Naive thymus-derived CD4-positive, alpha-beta T cell (primary cell): ENCODE results near the gene XXYLT1. TPM values are rescaled to one million over a fixed set of nuclear protein-coding genes. Genes with fewer than 3 reads are reported as not detected.

Experiments used
- ATAC-seq: fragments of 150-1000 bp; cut with Tn5 transposase; 2 replicates; pipeline ENCODE4 v1.10.0; 2021; ENCODE audit warnings: mild to moderate bottlenecking, moderate library complexity
- CTCF ChIA-PET: fragments of 350-600 bp; sonication (Branson Sonifier 250); formaldehyde crosslinking; loops from one replicate; lab custom pipeline; 2021; ENCODE audit warnings: antibody characterized with exemption; lab: Charles Lee
- POLR2A ChIA-PET: fragments of 350-600 bp; sonication (Branson Sonifier 250); formaldehyde crosslinking; loops from one replicate; lab custom pipeline; 2021; ENCODE audit warnings: antibody characterized with exemption, inconsistent platforms; lab: Charles Lee
- DNase-seq, 9 donors: peaks; one replicate each; pipeline versions ENCODE4 v3.0.0 to v3.0.0-alpha.2; 2020 to 2022; ENCODE audit warnings: mixed read lengths in 1 of 9
- H3K27ac ChIP-seq: one replicate; pipeline ENCODE4 v1.7.0; 2013; ENCODE audit warnings: mild to moderate bottlenecking, low read depth, low read length, moderate library complexity
- H3K27me3 ChIP-seq, 2 donors: one replicate each; pipeline ENCODE4 v1.7.0; 2013; ENCODE audit warnings: low read length in 2 of 2, mild to moderate bottlenecking in 2 of 2, moderate library complexity in 2 of 2; ENCODE audit not compliant: control insufficient read depth in 2 of 2, insufficient read depth in 2 of 2
- H3K36me3 ChIP-seq, 3 experiments: 1 replicate in 2 of 3; 2 replicates in 1 of 3; pipeline ENCODE4 v1.7.0; 2013; ENCODE audit warnings: low read length in 3 of 3, mild to moderate bottlenecking in 3 of 3, moderate library complexity in 1 of 3; ENCODE audit not compliant: insufficient read depth in 3 of 3, control insufficient read depth in 2 of 3
- H3K4me1 ChIP-seq, 2 donors: one replicate each; pipeline ENCODE4 v1.7.0; 2013; ENCODE audit warnings: low read length in 2 of 2, mild to moderate bottlenecking in 2 of 2, moderate library complexity in 1 of 2; ENCODE audit not compliant: control insufficient read depth in 2 of 2, insufficient read depth in 2 of 2
- H3K4me3 ChIP-seq: 2 replicates; pipeline ENCODE4 v1.7.0; 2013; ENCODE audit warnings: mild to moderate bottlenecking, low read length
- H3K9me3 ChIP-seq, 3 experiments: 1 replicate in 2 of 3; 2 replicates in 1 of 3; pipeline ENCODE4 v1.7.0; 2013; ENCODE audit warnings: low read length in 3 of 3; ENCODE audit not compliant: control insufficient read depth in 2 of 3
- H3K27ac Mint-ChIP-seq, 9 donors: one replicate each; pipeline ENCODE4 v1.8.0; 2020 to 2022; ENCODE audit warnings: mixed read lengths in 9 of 9, mild to moderate bottlenecking in 8 of 9, moderate library complexity in 5 of 9, inconsistent platforms in 2 of 9
- H3K27me3 Mint-ChIP-seq, 5 donors: one replicate each; pipeline ENCODE4 v1.8.0; 2021 to 2022; ENCODE audit warnings: mixed read lengths in 5 of 5, mild to moderate bottlenecking in 1 of 5
- H3K36me3 Mint-ChIP-seq, 5 donors: one replicate each; pipeline ENCODE4 v1.8.0; 2020 to 2022; ENCODE audit warnings: mixed read lengths in 5 of 5, mild to moderate bottlenecking in 3 of 5, inconsistent platforms in 1 of 5
- H3K4me1 Mint-ChIP-seq, 7 donors: one replicate each; pipeline ENCODE4 v1.8.0; 2020 to 2022; ENCODE audit warnings: mixed read lengths in 7 of 7, mild to moderate bottlenecking in 3 of 7, inconsistent platforms in 1 of 7
- H3K4me3 Mint-ChIP-seq, 10 donors: one replicate each; pipeline ENCODE4 v1.8.0; 2020 to 2022; ENCODE audit warnings: mild to moderate bottlenecking in 10 of 10, mixed read lengths in 10 of 10, moderate library complexity in 6 of 10, inconsistent platforms in 2 of 10
- H3K9me3 Mint-ChIP-seq, 11 donors: one replicate each; pipeline ENCODE4 v1.8.0; 2020 to 2022; ENCODE audit warnings: mixed read lengths in 11 of 11, mild to moderate bottlenecking in 4 of 11, inconsistent platforms in 1 of 11, moderate library complexity in 1 of 11
- intact Hi-C, 2 donors: fragments of 100-400 bp; cut with micrococcal nuclease; formaldehyde crosslinking; loops; one replicate each; pipeline ENCODE4 v1.15.1; 2023
- microRNA-seq: library from miRNA; unstranded; fragments of <30 nt; microRNA quantifications from one replicate; pipeline ENCODE4 v1.2.0, GENCODE V29; 2022; ENCODE audit warnings: borderline microRNAs expressed
- polyA plus RNA-seq, 2 donors: library from polyadenylated mRNA; unstranded; fragments of 300-500 nt; fragmentation: Illumina TruSeq; gene quantifications; one replicate each; pipeline ENCODE4 v1.2.3, GENCODE V29; 2021
- total RNA-seq, 6 experiments: library from RNA in 5 of 6; stranded (reverse) in 5 of 6; gene quantifications; 1 replicate in 5 of 6; 2 replicates in 1 of 6; pipeline ENCODE4 v1.2.3 and lab custom pipeline; 2021 to 2026

The XXYLT1 gene
- total and polyA plus RNA-seq, 7 experiments from 2014 or later: 4.1 to 11.7 (median 7.2) TPM

DNA sequence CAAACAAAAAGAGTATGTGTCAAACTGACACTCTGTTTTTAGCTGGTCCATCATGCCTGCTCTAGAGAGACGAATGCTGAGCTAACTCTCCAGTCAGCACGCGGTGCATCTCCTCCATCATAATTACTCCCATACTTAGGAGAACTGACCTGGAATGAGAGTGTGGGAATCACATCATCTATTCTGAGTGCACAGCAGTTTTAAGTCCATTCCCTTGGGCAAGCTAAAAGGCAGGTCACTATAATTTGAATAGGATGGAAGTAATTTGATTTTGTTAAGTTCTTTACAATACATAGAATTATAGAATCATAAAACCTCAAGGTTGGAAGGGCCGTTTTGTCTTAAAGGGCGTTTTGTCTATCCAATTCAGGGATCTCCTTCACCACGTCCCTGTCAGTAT, 251.6 kb downstream of the XXYLT1 start:
- Mint-ChIP-seq H3K4me1 (peaks cover 5 to 10% (median 6%) of the 10 kb centered on the region in 7 donors), H3K9me3 (peaks cover 0 to 10% (median 0%) of the 10 kb centered on the region in 11 donors), H3K27ac (no peak overlapping the region), H3K4me3 (no peak overlapping the region), H3K27me3 (peaks cover 4 to 45% (median 12%) of the 10 kb centered on the region in 5 donors), H3K36me3 (no peaks in the 10 kb centered on the region)
- ChIA-PET POLR2A (no interaction called here), CTCF (interaction anchor here (0.6 kb wide), 1 partner anchor 54 kb away, joined by 4 read pairs; no protein-coding TSS in a partner anchor)
- H3K4me1 ChIP-seq: no peaks in the 10 kb centered on the region
- no peak overlapping the region for H3K4me3 ChIP-seq
- intact Hi-C loops: no loop called here
- no peaks in the 10 kb centered on the region for H3K9me3 ChIP-seq
- H3K27ac ChIP-seq: no peak overlapping the region
- no peaks in the 10 kb centered on the region for H3K36me3 ChIP-seq
- no peak for DNase-seq
- H3K27me3 ChIP-seq: no peaks in the 10 kb centered on the region
- ATAC-seq: no peak

Small RNA genes lying within 50 kb of the gene (microRNA-seq; reads per million reads assigned to microRNA genes)
- gene MIR3137: not detected

Other genes starting within 250 kb of the XXYLT1 start
- gene ACAP2, start 171.9 kb upstream of the XXYLT1 start, total RNA-seq: 100 to 1,000 TPM in 1 of 5 experiments, 10 to 100 TPM in 4; 68.1 to 111 (median 74.2) TPM
- 10 to 100 TPM; 40.1 to 45.7 TPM for gene ACAP2, start 171.9 kb upstream of the XXYLT1 start, polyA plus RNA-seq